Measurements from ENCODE around the gene SENP8.

SENP8 gene

GRCh38 chr15:72184165-72184811 is 66.1 kb downstream of the SENP8 start:
- H3K4me3 ChIP-seq (replicated peaks; ENCODE audit: low read depth, low read length): no peak overlapping the region

GRCh38 chr15:72189250-72189902 is 71.2 kb downstream of the SENP8 start:
- DNase-seq (ENCODE audit: extremely low read depth, insufficient read length): no peak
- H3K36me3 ChIP-seq (ENCODE audit: control insufficient read depth, insufficient read depth, low read length): no peaks in the 10 kb centered on the region
- no peaks in the 10 kb centered on the region; the same call in 1 of the 2 replicates for H3K27me3 ChIP-seq (replicated peaks; ENCODE audit: control insufficient read depth, insufficient read depth, low read length)
- TF ChIP-seq CTCF (IDR thresholded peaks at IDR 0.05; ENCODE audit: insufficient read depth, low read length, poor library complexity, severe bottlenecking): no peak
- no peak overlapping the region for H3K4me3 ChIP-seq (replicated peaks; ENCODE audit: low read depth, low read length)

More at GRCh38 chr15:72184165-72184811, 66.1 kb downstream of the SENP8 start:
- DNase-seq (ENCODE audit: extremely low read depth, insufficient read length): no peak
- no peak for TF ChIP-seq CTCF (IDR thresholded peaks at IDR 0.05; ENCODE audit: insufficient read depth, low read length, poor library complexity, severe bottlenecking)
- no peaks in the 10 kb centered on the region; the same call in none of the 2 replicates for H3K27me3 ChIP-seq (replicated peaks; ENCODE audit: control insufficient read depth, insufficient read depth, low read length)
- H3K36me3 ChIP-seq (ENCODE audit: control insufficient read depth, insufficient read depth, low read length): no peaks in the 10 kb centered on the region

GRCh38 chr15:72192416-72192815 is 74.2 kb downstream of the SENP8 start:
- no peak for TF ChIP-seq CTCF (IDR thresholded peaks at IDR 0.05; ENCODE audit: insufficient read depth, low read length, poor library complexity, severe bottlenecking)
- DNase-seq (ENCODE audit: extremely low read depth, insufficient read length): no peak
- H3K4me3 ChIP-seq (replicated peaks; ENCODE audit: low read depth, low read length): no peak overlapping the region
- no peaks in the 10 kb centered on the region for H3K36me3 ChIP-seq (ENCODE audit: control insufficient read depth, insufficient read depth, low read length)
- no peaks in the 10 kb centered on the region for H3K27me3 ChIP-seq (replicated peaks; ENCODE audit: control insufficient read depth, insufficient read depth, low read length)

Measured in GM06990 (cell line).